Measurements from ENCODE around the gene DDAH1. TPM values are rescaled to one million over a fixed set of nuclear protein-coding genes. Genes with fewer than 3 reads are reported as not detected.

DDAH1 gene
- total RNA-seq, 1 experiment from 2014 or later: 36.3 TPM

GRCh38 chr1:85332575-85332974 is 132.4 kb downstream of the DDAH1 start:
- Histone ChIP-seq H3K27me3 (ENCODE audit: insufficient read depth, low read length) (no peaks in the 10 kb centered on the region), H2AFZ (ENCODE audit: low read length) (no peak overlapping the region), H2BK120ac (ENCODE audit: low read depth, low read length, poor library complexity, severe bottlenecking) (no peak overlapping the region), H3K23me2 (ENCODE audit: insufficient read length, low read depth, low read length, poor library complexity, severe bottlenecking) (no peaks in the 10 kb centered on the region), H2AK5ac (ENCODE audit: insufficient read length, low read length) (no peak overlapping the region), H2BK5ac (ENCODE audit: insufficient read length, low read length) (no peak overlapping the region), H3K79me1 (ENCODE audit: insufficient read depth, low read depth, low read length, poor library complexity, severe bottlenecking) (no peaks in the 10 kb centered on the region), H3K9me3 (ENCODE audit: control insufficient read depth, low read depth, low read length) (no peaks in the 10 kb centered on the region), H2BK12ac (ENCODE audit: insufficient read length, low read depth, low read length) (no peak overlapping the region), H4K8ac (replicated peaks; ENCODE audit: insufficient read length, low read depth, low read length) (no peak overlapping the region), H3K4ac (ENCODE audit: low read depth, low read length) (no peak overlapping the region), H3K79me2 (ENCODE audit: insufficient read depth, low read length) (peaks cover 3% of the 10 kb centered on the region; the same call in 1 of the 2 replicates), H4K20me1 (ENCODE audit: control insufficient read depth, insufficient read depth, insufficient read length) (no peaks in the 10 kb centered on the region), H4K5ac (ENCODE audit: insufficient read length, low read depth, low read length) (no peak overlapping the region), H3K14ac (ENCODE audit: insufficient read depth, low read length) (no peak overlapping the region; the same call in 1 of the 2 replicates), H3K4me1 (ENCODE audit: insufficient read depth, low read length) (peaks cover 18% of the 10 kb centered on the region), H3K9ac (ENCODE audit: extremely low read depth, insufficient read length, low read length) (no peak overlapping the region), H2BK15ac (ENCODE audit: low read depth, low read length) (no peak overlapping the region), H3K56ac (ENCODE audit: insufficient read length, low read depth, low read length) (no peak overlapping the region), H3K27ac (ENCODE audit: insufficient read length, low read depth, low read length) (no peak overlapping the region), H3T11ph (ENCODE audit: low read length) (no peak overlapping the region), H4K91ac (ENCODE audit: insufficient read length, low read depth, low read length) (no peak overlapping the region), H2BK20ac (ENCODE audit: low read depth, low read length, poor library complexity, severe bottlenecking) (no peak overlapping the region), H3K18ac (ENCODE audit: insufficient read length, low read depth, low read length) (no peak overlapping the region), H3K4me2 (ENCODE audit: insufficient read depth, insufficient read length, low read length) (no peak overlapping the region), H3K23ac (ENCODE audit: insufficient read length, low read depth, low read length) (no peak overlapping the region)
- no peak for TF ChIP-seq CTCF (conservative IDR thresholded peaks at IDR 0.05)
- H3K9me3 Mint-ChIP-seq: peaks cover 0 to 12% of the 10 kb centered on the region in 2 experiments; a peak in 2 of 5 replicates
- H3K27me3 Mint-ChIP-seq (ENCODE audit: low read depth): no peaks in the 10 kb centered on the region
- no peak for DNase-seq
- H3K36me3 Mint-ChIP-seq (ENCODE audit: insufficient read depth in 1 of 3, low read depth in 3 of 3): peaks cover 0 to 7% (median 0%) of the 10 kb centered on the region in 3 experiments; a peak in 3 of 7 replicates
- no peak overlapping the region for H3K27ac Mint-ChIP-seq
- WGBS (ENCODE audit: extremely low coverage, insufficient read length, low lambda C conversion rate): no CpG with 5 or more reads among the region's 1 CpG
- peaks cover 22 to 27% of the 10 kb centered on the region in 2 experiments for H3K4me1 Mint-ChIP-seq
- H3K4me3 Mint-ChIP-seq: no peak overlapping the region

Measured in H9 (cell line).